ENCODE measurements around the gene CAMK1D.

- TF ChIP-seq ZNF404 (tag by site-specific recombination; IDR thresholded peaks at IDR 0.05) (no peak), ZNF585B (tag by site-specific recombination; IDR thresholded peaks at IDR 0.05) (no peak), ZNF660 (tag by site-specific recombination; IDR thresholded peaks at IDR 0.05) (no peak), CTCF (tag by site-specific recombination; IDR thresholded peaks at IDR 0.05) (no peak), ZNF16 (tag by site-specific recombination; IDR thresholded peaks at IDR 0.05; ENCODE audit: low read depth) (no peak), ZNF530 (tag by site-specific recombination; IDR thresholded peaks at IDR 0.05; ENCODE audit: low read depth) (no peak)
Measured at GRCh38 chr10:12758271-12758670, 408.9 kb downstream of the CAMK1D start.

Data from HEK293 (cell line).